GM21390 (cell line): ENCODE measurements around the gene EFCAB11.

ENCODE experiments used
- ATAC-seq: cut with Tn5 transposase; IDR thresholded peaks from one replicate; pipeline ENCODE4 v1.9.1; 2021; ENCODE audit not compliant: unreplicated experiment

Gene EFCAB11

GRCh38 chr14:89775946-89776345 is 178.6 kb downstream of the EFCAB11 start:
- no peak for ATAC-seq

- ATAC-seq: no peak
These were observed 179.4 kb downstream of the EFCAB11 start for GRCh38 chr14:89775151-89775550.

DNA sequence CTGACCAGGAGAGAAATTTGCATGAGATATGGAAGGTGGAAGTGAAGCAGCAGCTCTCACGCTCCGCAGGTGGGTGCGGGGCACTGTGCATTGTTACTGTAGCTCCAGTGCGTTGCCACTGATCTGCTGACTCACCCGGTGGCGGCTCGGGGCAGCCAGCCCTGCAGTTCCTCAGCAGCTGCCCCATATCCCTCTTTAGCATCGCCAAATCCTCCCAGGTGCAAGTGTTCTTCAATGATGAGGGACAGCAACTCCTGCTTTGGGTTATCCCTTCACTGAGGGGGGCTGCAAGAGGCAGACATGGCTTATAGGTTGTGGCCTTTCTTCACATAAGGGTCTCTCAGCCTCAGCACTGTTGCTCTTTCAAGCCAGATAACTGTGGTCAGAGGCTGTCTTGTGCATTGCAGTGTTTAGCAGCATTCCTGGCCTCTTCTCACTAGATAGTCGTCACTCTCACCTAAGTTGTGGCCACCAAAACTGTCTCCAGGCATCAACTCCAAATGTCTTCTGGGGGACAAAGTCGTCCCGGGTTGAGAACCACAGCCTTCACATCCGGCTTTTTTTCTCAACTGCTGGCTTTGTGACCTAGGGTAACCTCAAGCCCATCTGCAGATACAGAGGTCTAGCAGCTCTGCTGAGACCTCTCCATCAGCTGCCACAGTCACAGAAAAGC is 180.8 kb downstream of the EFCAB11 start:
- ATAC-seq: peak; percentile 83

DNA sequence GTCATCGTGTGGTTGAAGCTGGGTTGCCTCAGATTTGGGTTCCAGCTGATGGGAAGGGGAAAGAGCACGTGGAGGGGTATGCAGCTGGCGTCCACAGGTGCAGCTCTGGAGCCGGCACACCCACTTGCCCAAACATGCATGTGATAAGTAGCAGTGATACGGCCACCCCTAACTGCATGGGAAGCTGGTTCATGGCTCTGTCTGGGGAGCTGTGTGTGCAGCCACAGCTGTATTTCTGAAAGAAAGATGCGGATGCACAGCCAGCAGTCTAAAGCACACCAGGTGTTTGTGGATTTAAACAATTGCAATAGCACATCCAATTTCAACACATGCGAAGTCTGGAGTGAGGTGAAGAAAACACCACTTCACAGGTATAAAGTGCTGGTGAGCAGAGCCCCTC is 181.4 kb downstream of the EFCAB11 start:
- ATAC-seq: peak; percentile 37

DNA sequence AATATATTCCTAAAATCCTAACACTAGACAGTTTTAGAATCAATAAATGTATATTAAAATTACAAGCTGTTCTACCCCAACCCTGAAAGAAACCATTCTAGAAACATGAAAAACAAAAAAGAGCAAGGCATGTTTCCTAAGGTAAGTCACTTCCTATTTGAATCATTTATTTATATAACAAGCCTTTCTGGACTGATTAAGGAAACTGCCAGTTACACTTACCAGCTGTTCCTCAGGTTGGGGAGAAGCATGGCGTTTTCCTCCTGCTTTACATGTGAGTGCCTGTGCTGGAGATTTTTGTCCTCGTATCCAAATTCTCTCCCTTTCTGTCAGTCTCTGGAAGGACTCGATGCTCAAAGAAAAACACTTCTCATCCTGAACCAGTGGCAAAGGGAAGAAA is 183.3 kb downstream of the EFCAB11 start:
- no peak for ATAC-seq

DNA sequence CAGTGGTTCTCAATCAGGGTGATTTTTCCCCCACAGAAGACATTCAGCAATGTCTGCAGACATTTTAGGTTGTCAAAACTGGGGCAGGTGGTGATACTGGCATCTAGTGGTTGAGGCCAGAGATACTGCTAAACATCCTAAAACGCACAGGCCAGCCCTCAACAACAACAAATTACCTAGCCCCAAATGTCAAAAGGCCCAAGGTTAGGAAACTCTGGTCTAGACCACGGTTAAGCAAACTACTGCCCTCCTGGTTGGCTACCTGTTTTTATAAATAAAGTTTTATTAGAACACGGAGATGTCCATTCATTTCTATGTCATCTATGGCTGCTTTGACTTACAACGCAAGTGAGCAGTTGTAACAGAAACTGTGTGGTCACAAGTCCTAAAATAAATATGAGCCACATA is 186.7 kb downstream of the EFCAB11 start:
- peak; percentile 80 for ATAC-seq

- no peak for ATAC-seq
These were observed 187.4 kb downstream of the EFCAB11 start for GRCh38 chr14:89767131-89767530.

DNA sequence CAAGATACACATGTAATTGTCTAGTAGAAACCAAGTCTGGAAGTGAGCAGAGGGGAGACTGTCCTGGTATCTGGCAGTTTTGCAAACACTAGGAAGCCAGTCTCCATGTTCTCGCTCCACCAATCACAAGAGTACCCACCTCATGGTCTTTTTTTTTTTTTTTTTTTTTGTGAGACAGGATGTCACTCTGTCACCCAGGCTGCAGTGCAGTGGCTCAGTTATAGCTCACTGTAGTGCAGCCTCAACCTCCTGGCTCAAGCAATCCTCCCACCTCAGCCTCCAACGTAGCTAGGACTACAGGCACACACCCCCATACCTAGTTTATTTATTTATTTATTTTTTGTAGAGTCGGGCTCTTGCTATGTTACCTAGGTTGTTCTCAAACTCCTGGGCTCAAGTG is 189.2 kb downstream of the EFCAB11 start:
- ATAC-seq: no peak

GRCh38 chr14:89760086-89760485 is 194.4 kb downstream of the EFCAB11 start:
- ATAC-seq: no peak

GRCh38 chr14:89757313-89757939 is 197.1 kb downstream of the EFCAB11 start:
- no peak for ATAC-seq

DNA sequence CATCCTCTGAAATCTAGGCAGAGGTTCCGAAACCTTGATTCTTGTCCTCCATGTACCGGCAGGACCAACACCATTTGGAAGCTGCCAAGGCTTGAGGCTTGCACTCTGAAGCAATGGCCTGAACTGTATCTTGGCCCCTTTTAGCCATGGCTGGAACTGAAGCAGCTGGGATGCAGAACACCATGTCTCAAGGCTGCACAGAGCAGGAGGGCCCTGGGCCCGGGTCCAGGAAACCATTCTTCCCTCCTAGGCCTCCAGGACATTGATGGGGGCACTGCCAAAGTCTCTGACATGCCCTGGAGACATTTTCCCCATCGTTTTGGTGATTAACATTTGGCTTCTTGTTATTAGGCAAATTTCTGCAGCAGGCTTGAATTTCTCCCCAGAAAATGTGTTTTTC is 198.7 kb downstream of the EFCAB11 start:
- no peak for ATAC-seq

GRCh38 chr14:89753828-89754412 is 200.6 kb downstream of the EFCAB11 start:
- ATAC-seq: no peak

DNA sequence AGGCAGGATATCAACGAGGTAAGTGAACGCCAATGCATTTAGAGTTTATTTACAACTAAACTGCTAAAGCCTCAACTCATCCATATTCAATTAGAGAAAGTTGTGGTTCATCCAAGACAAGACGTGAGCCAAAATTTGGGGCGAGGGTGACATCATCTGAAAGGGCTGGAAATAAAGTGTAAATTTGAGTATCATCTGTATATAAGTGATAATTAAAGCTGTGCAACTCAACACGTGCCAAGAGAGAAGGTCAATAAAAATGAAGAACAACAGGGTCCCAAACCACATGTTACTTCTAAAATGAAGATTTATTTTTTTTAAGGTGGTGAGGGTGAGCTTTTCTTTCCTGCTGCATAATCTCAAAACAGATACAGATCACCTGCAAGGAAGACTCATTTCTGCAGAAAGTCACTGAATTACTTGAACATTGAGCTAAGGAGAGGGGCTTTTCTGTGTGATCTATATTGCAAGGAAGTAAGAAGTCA is 203.6 kb downstream of the EFCAB11 start:
- ATAC-seq: no peak

GRCh38 chr14:89750281-89750755 is 204.2 kb downstream of the EFCAB11 start:
- ATAC-seq: no peak

GRCh38 chr14:89748004-89748403 is 206.5 kb downstream of the EFCAB11 start:
- no peak for ATAC-seq

GRCh38 chr14:89747126-89747525 is 207.4 kb downstream of the EFCAB11 start:
- ATAC-seq: no peak

GRCh38 chr14:89746654-89747053 is 207.9 kb downstream of the EFCAB11 start:
- no peak for ATAC-seq

DNA sequence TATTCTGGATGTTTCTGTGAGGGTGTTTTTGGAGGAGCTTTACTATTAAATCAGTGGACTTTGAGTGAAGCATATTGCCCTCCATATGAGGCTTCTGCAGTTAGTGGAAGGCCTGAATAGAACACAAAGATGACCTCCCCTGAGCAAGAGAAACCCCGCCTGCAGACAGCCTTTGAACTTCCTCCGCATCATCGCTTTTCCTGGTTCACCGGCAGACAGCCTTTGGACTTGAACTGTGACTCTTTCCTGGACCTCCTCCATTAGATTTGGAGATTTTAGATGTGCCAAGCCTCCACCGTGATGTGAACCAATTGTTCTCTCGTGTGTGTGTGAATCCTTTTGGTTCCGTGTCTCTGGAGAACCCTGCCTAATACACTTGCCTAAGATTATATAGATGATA is 208.4 kb downstream of the EFCAB11 start:
- ATAC-seq: no peak
